H9 (cell line): Measurements from ENCODE around the gene NKX2-3. TPM values are rescaled to one million over a fixed set of nuclear protein-coding genes. Genes with fewer than 3 reads are reported as not detected.

Experiments used
- DNase-seq: peaks from one replicate; pipeline ENCODE4 v3.0.0-alpha.2; 2017
- H2AFZ ChIP-seq: one replicate; pipeline ENCODE4 v1.6.1; 2013; ENCODE audit warnings: mild to moderate bottlenecking, low read length, control low read depth, moderate library complexity
- H2AK5ac ChIP-seq: 2 replicates; pipeline ENCODE4 v1.6.1; 2013; ENCODE audit warnings: low read length, control low read depth, mixed read lengths; ENCODE audit not compliant: insufficient read length
- H2BK120ac ChIP-seq: one replicate; pipeline ENCODE4 v1.6.1; 2013; ENCODE audit warnings: low read depth, mild to moderate bottlenecking, low read length, control low read depth, inconsistent platforms; ENCODE audit not compliant: poor library complexity, severe bottlenecking
- H2BK12ac ChIP-seq: 2 replicates; pipeline ENCODE4 v1.6.1; 2013; ENCODE audit warnings: low read length, control low read depth, mixed read lengths, low read depth; ENCODE audit not compliant: insufficient read length
- H2BK15ac ChIP-seq: 2 replicates; pipeline ENCODE4 v1.6.1; 2013; ENCODE audit warnings: low read depth, low read length, control low read depth
- H2BK20ac ChIP-seq: one replicate; pipeline ENCODE4 v1.6.1; 2013; ENCODE audit warnings: low read depth, mild to moderate bottlenecking, low read length, control low read depth, inconsistent platforms; ENCODE audit not compliant: poor library complexity, severe bottlenecking
- H2BK5ac ChIP-seq: 2 replicates; pipeline ENCODE4 v1.6.1; 2013; ENCODE audit warnings: low read length, control low read depth, mixed read lengths; ENCODE audit not compliant: insufficient read length
- H3K14ac ChIP-seq: 2 replicates; pipeline ENCODE4 v1.6.1; 2013; ENCODE audit warnings: low read length, control low read depth; ENCODE audit not compliant: insufficient read depth
- H3K18ac ChIP-seq: 2 replicates; pipeline ENCODE4 v1.6.1; 2013; ENCODE audit warnings: low read depth, mild to moderate bottlenecking, mixed read lengths, low read length, control low read depth; ENCODE audit not compliant: insufficient read length
- H3K23ac ChIP-seq: 2 replicates; pipeline ENCODE4 v1.6.1; 2013; ENCODE audit warnings: low read length, control low read depth, mixed read lengths, low read depth; ENCODE audit not compliant: insufficient read length
- H3K23me2 ChIP-seq: 2 replicates; pipeline ENCODE4 v1.6.1; 2013; ENCODE audit warnings: low read depth, mild to moderate bottlenecking, mixed read lengths, low read length, control low read depth; ENCODE audit not compliant: insufficient read length, poor library complexity, severe bottlenecking
- H3K27ac ChIP-seq: 2 replicates; pipeline ENCODE4 v1.5.1; 2013; ENCODE audit warnings: low read length, control low read depth, mixed read lengths, low read depth; ENCODE audit not compliant: insufficient read length
- H3K27me3 ChIP-seq: 2 replicates; pipeline ENCODE4 v1.6.1; 2013; ENCODE audit warnings: low read length, control low read depth, inconsistent platforms; ENCODE audit not compliant: insufficient read depth
- H3K4ac ChIP-seq: 2 replicates; pipeline ENCODE4 v1.6.1; 2013; ENCODE audit warnings: low read depth, mild to moderate bottlenecking, control low read depth, inconsistent platforms, low read length, moderate library complexity
- H3K4me1 ChIP-seq: 2 replicates; pipeline ENCODE4 v1.6.1; 2013; ENCODE audit warnings: low read length, control low read depth, inconsistent platforms; ENCODE audit not compliant: insufficient read depth
- H3K4me2 ChIP-seq: 2 replicates; pipeline ENCODE4 v1.6.1; 2013; ENCODE audit warnings: low read length, control low read depth, mixed read lengths; ENCODE audit not compliant: insufficient read length, insufficient read depth
- H3K56ac ChIP-seq: 2 replicates; pipeline ENCODE4 v1.6.1; 2013; ENCODE audit warnings: low read depth, mild to moderate bottlenecking, mixed read lengths, low read length, control low read depth; ENCODE audit not compliant: insufficient read length
- H3K79me1 ChIP-seq: 2 replicates; pipeline ENCODE4 v1.6.1; 2013; ENCODE audit warnings: low read depth, mild to moderate bottlenecking, moderate library complexity, low read length, control low read depth, inconsistent platforms; ENCODE audit not compliant: insufficient read depth, poor library complexity, severe bottlenecking
- H3K79me2 ChIP-seq: 2 replicates; pipeline ENCODE4 v1.6.1; 2013; ENCODE audit warnings: low read length, control low read depth, inconsistent platforms; ENCODE audit not compliant: insufficient read depth
- H3K9ac ChIP-seq: 2 replicates; pipeline ENCODE4 v1.6.1; 2013; ENCODE audit warnings: low read length, control low read depth, mixed read lengths; ENCODE audit not compliant: insufficient read length; ENCODE audit errors: extremely low read depth
- H3K9me3 ChIP-seq: one replicate; pipeline ENCODE4 v1.6.1; 2013; ENCODE audit warnings: low read depth, low read length, inconsistent platforms; ENCODE audit not compliant: control insufficient read depth
- H3T11ph ChIP-seq: one replicate; pipeline ENCODE4 v1.6.1; 2013; ENCODE audit warnings: mild to moderate bottlenecking, low read length, control low read depth, inconsistent platforms
- H4K20me1 ChIP-seq: one replicate; pipeline ENCODE4 v1.6.1; 2013; ENCODE audit not compliant: control insufficient read depth, insufficient read length, insufficient read depth
- H4K5ac ChIP-seq: 2 replicates; pipeline ENCODE4 v1.6.1; 2013; ENCODE audit warnings: low read depth, mild to moderate bottlenecking, mixed read lengths, low read length, control low read depth; ENCODE audit not compliant: insufficient read length
- H4K8ac ChIP-seq: replicated peaks from 2 replicates; pipeline ENCODE4 v1.6.1; 2013; ENCODE audit warnings: low read length, control low read depth, mixed read lengths, low read depth; ENCODE audit not compliant: insufficient read length
- H4K91ac ChIP-seq: 2 replicates; pipeline ENCODE4 v1.6.1; 2013; ENCODE audit warnings: low read depth, mild to moderate bottlenecking, moderate library complexity, mixed read lengths, low read length, control low read depth; ENCODE audit not compliant: insufficient read length
- H3K27ac Mint-ChIP-seq, 3 experiments: 2 replicates in 2 of 3; 3 replicates in 1 of 3; pipeline ENCODE4 v1.8.0; 2020 to 2021; ENCODE audit warnings: mixed read lengths in 3 of 3, mild to moderate bottlenecking in 1 of 3, moderate library complexity in 1 of 3
- H3K27me3 Mint-ChIP-seq: 2 replicates; pipeline ENCODE4 v1.8.0; 2021; ENCODE audit warnings: low read depth, mild to moderate bottlenecking, moderate library complexity, mixed read lengths
- H3K36me3 Mint-ChIP-seq, 3 experiments: 2 replicates in 2 of 3; 3 replicates in 1 of 3; pipeline ENCODE4 v1.8.0; 2020 to 2021; ENCODE audit warnings: low read depth in 3 of 3, mixed read lengths in 3 of 3; ENCODE audit not compliant: insufficient read depth in 1 of 3
- H3K4me1 Mint-ChIP-seq, 2 experiments: 2 replicates each; pipeline ENCODE4 v1.8.0; 2020; ENCODE audit warnings: mixed read lengths in 2 of 2
- H3K4me3 Mint-ChIP-seq, 2 experiments: 2 replicates in 1 of 2; 3 replicates in 1 of 2; pipeline ENCODE4 v1.8.0; 2020 to 2021; ENCODE audit warnings: mild to moderate bottlenecking in 2 of 2, mixed read lengths in 2 of 2, moderate library complexity in 1 of 2
- H3K9me3 Mint-ChIP-seq, 2 experiments: 2 replicates in 1 of 2; 3 replicates in 1 of 2; pipeline ENCODE4 v1.8.0; 2020; ENCODE audit warnings: mild to moderate bottlenecking in 2 of 2, mixed read lengths in 2 of 2, moderate library complexity in 1 of 2
- WGBS: extraction: QIAGEN DNeasy Blood & Tissue Kit; methylation state at CpG from one replicate; pipeline ENCODE4 v1.1.7; 2013; ENCODE audit warnings: missing lambda C conversion rate, low lambda C conversion rate, mixed read lengths; ENCODE audit not compliant: insufficient read length; ENCODE audit errors: extremely low coverage; 5-methylcytosine and 5-hydroxymethylcytosine counted together
- total RNA-seq: library from RNA; stranded (reverse); gene quantifications from 2 replicates; pipeline ENCODE4 v1.2.1, GENCODE V29; 2021
- TF ChIP-seq, protein P1 (sequence below): fragments of 200-600 bp; sonication (generic); conservative IDR thresholded peaks from 3 replicates; pipeline ENCODE4 v1.8.0; 2021; ENCODE audit warnings: antibody characterized with exemption, mild to moderate bottlenecking

The NKX2-3 gene
- total RNA-seq, 1 experiment from 2014 or later, result not detected

DNA sequence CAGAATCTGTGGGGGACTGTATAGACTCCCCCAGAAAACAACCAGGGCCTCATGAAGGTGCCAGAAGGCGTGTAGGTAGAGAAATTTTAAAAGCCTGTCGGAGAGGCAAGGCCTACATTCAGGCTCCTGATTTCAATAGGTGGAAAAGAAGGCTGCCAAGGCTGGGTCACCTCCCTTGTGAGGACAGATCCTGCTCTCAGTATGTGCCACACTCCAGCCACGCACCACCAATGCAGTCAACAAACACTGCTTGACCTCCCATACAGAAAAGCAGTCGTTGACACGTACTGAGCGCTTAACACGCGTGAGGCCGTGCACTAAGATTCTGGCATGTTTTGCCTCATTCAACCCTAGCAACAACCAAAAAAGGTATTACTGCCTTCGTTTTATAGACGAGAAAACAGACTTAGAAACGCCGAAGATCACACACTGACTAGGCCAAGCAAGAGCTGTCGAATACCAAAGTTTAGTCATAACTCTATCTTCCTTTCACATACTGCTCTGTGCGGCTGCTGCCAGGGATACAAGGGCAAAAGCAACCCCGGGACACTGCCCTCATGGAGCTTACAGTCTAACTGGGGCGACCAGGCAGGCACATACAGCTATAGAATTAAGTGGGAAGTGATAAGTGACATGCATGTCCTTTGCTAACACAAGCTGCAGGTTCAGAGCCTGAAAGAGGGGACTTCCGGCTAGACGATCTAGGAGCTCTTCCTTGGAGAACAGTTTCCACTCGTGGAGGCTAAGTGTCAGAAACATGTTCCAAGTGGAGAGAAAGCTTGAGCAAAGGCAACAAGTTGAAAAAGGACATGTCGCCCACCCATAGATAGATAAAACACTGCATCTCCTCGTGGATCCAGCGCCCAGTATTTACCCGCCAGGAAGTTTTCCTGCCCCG lies 797 bp upstream of the NKX2-3 start:
- no peak overlapping the region for H3K27ac ChIP-seq

More for the DNA sequence above, 797 bp upstream of the NKX2-3 start:
- Mint-ChIP-seq H3K9me3 (peaks cover 3 to 21% of the 10 kb centered on the region in 2 experiments), H3K36me3 (no peaks in the 10 kb centered on the region; a peak in 1 of 7 replicates), H3K27ac (no peak overlapping the region), H3K27me3 (peaks cover 98% of the 10 kb centered on the region), H3K4me3 (peak overlapping the region in 1 of 2 experiments; percentile 69; a peak in 1 of 5 replicates), H3K4me1 (peaks cover 23 to 54% of the 10 kb centered on the region in 2 experiments)
- no peak overlapping the region for H3K9ac ChIP-seq
- H3K23me2 ChIP-seq, result peaks cover 4% of the 10 kb centered on the region
- H3K27me3 ChIP-seq, result peaks cover 98% of the 10 kb centered on the region
- H3K23ac ChIP-seq, result no peak overlapping the region
- no peak overlapping the region for H3K56ac ChIP-seq
- H3T11ph ChIP-seq, result no peak overlapping the region
- no peak for DNase-seq
- H3K9me3 ChIP-seq, result no peaks in the 10 kb centered on the region
- H2BK15ac ChIP-seq, result no peak overlapping the region
- H3K79me1 ChIP-seq, result no peaks in the 10 kb centered on the region
- H3K4ac ChIP-seq, result no peak overlapping the region
- no peaks in the 10 kb centered on the region for H4K20me1 ChIP-seq
- no peak overlapping the region for H2BK20ac ChIP-seq
- H3K14ac ChIP-seq, result no peak overlapping the region
- WGBS, result no CpG with 5 or more reads among the region's 25 CpGs
- no peak overlapping the region for H2AK5ac ChIP-seq
- H3K18ac ChIP-seq, result no peak overlapping the region
- H4K91ac ChIP-seq, result no peak overlapping the region
- H2AFZ ChIP-seq, result no peak overlapping the region
- H3K4me1 ChIP-seq, result peaks cover 3% of the 10 kb centered on the region; the same call in 1 of the 2 replicates
- H3K4me2 ChIP-seq, result peak overlapping the region; percentile 33
- H2BK5ac ChIP-seq, result no peak overlapping the region
- no peak overlapping the region for H2BK120ac ChIP-seq
- H3K79me2 ChIP-seq, result no peaks in the 10 kb centered on the region
- no peak overlapping the region for H2BK12ac ChIP-seq
- H4K8ac ChIP-seq, result no peak overlapping the region
- H4K5ac ChIP-seq, result no peak overlapping the region
- TF ChIP-seq, protein P1, sequence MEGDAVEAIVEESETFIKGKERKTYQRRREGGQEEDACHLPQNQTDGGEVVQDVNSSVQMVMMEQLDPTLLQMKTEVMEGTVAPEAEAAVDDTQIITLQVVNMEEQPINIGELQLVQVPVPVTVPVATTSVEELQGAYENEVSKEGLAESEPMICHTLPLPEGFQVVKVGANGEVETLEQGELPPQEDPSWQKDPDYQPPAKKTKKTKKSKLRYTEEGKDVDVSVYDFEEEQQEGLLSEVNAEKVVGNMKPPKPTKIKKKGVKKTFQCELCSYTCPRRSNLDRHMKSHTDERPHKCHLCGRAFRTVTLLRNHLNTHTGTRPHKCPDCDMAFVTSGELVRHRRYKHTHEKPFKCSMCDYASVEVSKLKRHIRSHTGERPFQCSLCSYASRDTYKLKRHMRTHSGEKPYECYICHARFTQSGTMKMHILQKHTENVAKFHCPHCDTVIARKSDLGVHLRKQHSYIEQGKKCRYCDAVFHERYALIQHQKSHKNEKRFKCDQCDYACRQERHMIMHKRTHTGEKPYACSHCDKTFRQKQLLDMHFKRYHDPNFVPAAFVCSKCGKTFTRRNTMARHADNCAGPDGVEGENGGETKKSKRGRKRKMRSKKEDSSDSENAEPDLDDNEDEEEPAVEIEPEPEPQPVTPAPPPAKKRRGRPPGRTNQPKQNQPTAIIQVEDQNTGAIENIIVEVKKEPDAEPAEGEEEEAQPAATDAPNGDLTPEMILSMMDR, result no peak
